Adipocyte (in vitro differentiated cells): ENCODE results near the gene MEAK7.

Experiments
- DNase-seq: peaks from one replicate; pipeline ENCODE4 v3.0.0-alpha.2; 2015; ENCODE audit warnings: low read depth
- H3K27me3 ChIP-seq: replicated peaks from 2 replicates; pipeline ENCODE4 v1.7.0; 2013; ENCODE audit warnings: mild to moderate bottlenecking, low read length, moderate library complexity; ENCODE audit not compliant: control insufficient read depth, insufficient read depth
- H3K36me3 ChIP-seq: 2 replicates; pipeline ENCODE4 v1.7.0; 2013; ENCODE audit warnings: low read length, mild to moderate bottlenecking, moderate library complexity; ENCODE audit not compliant: control insufficient read depth, insufficient read depth, severe bottlenecking
- H3K4me1 ChIP-seq: 2 replicates; pipeline ENCODE4 v1.7.0; 2013; ENCODE audit warnings: mild to moderate bottlenecking, low read length, moderate library complexity; ENCODE audit not compliant: control insufficient read depth, insufficient read depth
- H3K4me3 ChIP-seq: 2 replicates; pipeline ENCODE4 v1.7.0; 2013; ENCODE audit warnings: mild to moderate bottlenecking, low read length, moderate library complexity
- H3K9ac ChIP-seq: 2 replicates; pipeline ENCODE4 v1.7.0; 2013; ENCODE audit warnings: mild to moderate bottlenecking, low read length, moderate library complexity
- H3K9me3 ChIP-seq: 2 replicates; pipeline ENCODE4 v1.7.0; 2013; ENCODE audit warnings: mild to moderate bottlenecking, low read length, moderate library complexity; ENCODE audit not compliant: control insufficient read depth

Gene MEAK7

DNA sequence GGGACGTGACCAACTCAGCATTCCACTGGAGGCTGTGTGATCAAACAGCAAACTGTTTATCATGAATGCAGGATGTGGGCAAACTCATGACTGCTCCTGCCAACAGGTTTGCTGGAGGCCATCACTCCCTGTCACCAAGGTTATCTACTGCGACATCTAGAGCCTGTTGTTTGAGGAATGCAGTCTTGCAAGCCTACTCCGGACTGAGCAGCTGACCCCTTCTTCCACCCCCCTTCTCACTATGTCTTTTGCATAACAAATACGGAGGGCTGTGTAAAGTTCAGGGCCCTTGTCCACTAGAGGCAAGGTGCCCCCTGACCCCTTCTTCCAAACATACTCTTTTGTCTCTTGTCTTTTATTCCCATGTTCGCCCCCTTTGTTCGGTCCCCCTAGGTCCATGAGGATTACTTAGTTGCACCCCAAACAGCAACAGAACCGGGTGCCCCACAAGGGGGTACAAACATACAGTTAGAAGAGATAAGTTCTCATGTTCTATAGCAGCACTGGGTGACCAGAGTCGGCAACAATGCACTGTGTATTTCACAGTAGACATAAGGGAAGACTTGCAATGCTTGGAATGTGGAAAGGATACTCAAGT lies 28.7 kb downstream of the MEAK7 start:
- H3K4me1 ChIP-seq: peaks cover 9% of the 10 kb centered on the region
- H3K9ac ChIP-seq: no peak overlapping the region
- no peaks in the 10 kb centered on the region for H3K9me3 ChIP-seq
- H3K27me3 ChIP-seq: no peaks in the 10 kb centered on the region
- H3K4me3 ChIP-seq: no peak overlapping the region
- no peak for DNase-seq
- H3K36me3 ChIP-seq: peaks cover 6% of the 10 kb centered on the region

DNA sequence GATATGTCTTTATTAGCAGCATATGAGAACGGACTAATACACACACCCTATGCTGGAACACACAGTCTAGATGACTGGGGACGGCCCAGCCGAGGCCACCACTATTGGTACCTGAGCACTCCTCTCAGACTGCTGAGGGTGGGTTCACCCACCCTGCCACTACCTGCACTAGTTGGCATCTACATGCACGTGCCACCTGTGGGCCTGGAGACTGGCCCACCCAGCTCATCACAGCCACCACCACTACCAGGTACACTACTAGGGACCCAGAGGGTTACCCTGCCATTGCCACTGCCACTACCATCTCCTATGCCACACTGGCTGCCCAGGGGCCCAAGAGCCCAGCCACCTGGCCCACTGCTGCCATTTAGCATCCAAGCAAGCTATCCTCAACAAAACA lies 32.5 kb downstream of the MEAK7 start:
- Histone ChIP-seq H3K9ac (no peak overlapping the region), H3K4me3 (no peak overlapping the region), H3K27me3 (no peaks in the 10 kb centered on the region), H3K4me1 (no peaks in the 10 kb centered on the region), H3K36me3 (peaks cover 14% of the 10 kb centered on the region), H3K9me3 (peaks cover 11% of the 10 kb centered on the region)
- DNase-seq: no peak

DNA sequence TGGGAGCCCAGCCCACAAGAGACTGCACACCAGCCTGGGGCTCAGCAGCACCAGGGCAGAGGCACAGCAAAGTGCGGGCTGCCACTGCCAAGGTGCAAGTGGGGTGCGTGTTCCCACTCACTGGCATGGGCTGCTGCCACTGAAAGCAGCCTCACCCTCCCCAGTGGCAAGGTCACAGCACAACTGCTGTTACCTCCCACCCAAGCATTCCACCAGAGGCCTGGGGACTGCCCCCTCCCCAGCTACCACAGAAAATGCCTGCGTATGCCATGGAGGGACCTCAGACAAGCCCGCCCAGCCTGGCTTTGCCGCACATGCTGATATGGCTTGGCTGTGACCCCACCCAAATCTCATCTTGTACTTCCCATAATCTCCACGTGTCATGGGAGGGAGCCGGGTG lies 33.1 kb downstream of the MEAK7 start:
- DNase-seq: no peak
- no peak overlapping the region for H3K9ac ChIP-seq
- no peaks in the 10 kb centered on the region for H3K27me3 ChIP-seq
- peaks cover 16% of the 10 kb centered on the region for H3K9me3 ChIP-seq
- H3K4me3 ChIP-seq: no peak overlapping the region
- peaks cover 20% of the 10 kb centered on the region for H3K36me3 ChIP-seq
- H3K4me1 ChIP-seq: no peaks in the 10 kb centered on the region

DNA sequence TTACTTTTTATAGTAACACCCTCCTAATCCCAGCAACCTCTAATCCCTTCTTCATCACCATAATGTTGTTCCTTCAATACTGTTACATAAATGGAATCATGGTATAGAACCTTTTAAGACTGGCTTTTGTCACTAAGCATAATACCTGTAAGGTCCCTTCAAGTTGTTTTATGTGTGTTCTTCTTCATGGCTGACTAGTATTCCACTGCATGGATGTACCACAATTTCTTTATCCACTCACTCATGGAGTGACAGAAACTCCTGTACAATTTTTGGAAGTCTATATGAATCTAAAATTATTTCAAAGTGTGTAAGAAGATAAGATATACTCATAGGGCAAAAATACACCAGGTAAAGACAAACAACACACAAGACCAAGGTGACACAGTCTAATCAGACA lies 36.8 kb downstream of the MEAK7 start:
- H3K36me3 ChIP-seq: peaks cover 24% of the 10 kb centered on the region
- H3K9me3 ChIP-seq: peaks cover 16% of the 10 kb centered on the region
- DNase-seq: no peak
- no peaks in the 10 kb centered on the region for H3K27me3 ChIP-seq
- no peak overlapping the region for H3K4me3 ChIP-seq
- H3K4me1 ChIP-seq: peaks cover 6% of the 10 kb centered on the region
- no peak overlapping the region for H3K9ac ChIP-seq

DNA sequence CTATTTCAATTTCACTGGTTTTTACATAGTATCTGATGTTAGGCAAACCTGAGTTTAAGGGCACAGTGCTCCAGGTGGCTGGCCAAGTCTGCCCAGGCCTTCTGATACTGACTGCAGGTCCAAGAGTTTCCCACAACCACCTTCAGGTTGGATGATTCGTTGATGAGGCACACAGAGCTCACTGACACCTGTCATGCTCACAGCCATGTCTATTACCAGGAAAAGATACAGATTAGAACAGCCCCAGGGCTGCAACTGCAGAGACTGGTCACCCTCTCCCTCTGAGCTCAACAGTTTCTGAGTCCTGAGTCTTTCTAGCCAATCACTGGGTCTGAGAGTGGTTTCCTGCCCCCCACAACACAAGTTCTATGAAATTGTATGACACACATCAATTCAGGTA lies 37.2 kb downstream of the MEAK7 start:
- Histone ChIP-seq H3K36me3 (peaks cover 24% of the 10 kb centered on the region), H3K27me3 (no peaks in the 10 kb centered on the region), H3K4me3 (no peak overlapping the region), H3K9me3 (peaks cover 16% of the 10 kb centered on the region), H3K4me1 (peaks cover 6% of the 10 kb centered on the region), H3K9ac (no peak overlapping the region)
- no peak for DNase-seq

DNA sequence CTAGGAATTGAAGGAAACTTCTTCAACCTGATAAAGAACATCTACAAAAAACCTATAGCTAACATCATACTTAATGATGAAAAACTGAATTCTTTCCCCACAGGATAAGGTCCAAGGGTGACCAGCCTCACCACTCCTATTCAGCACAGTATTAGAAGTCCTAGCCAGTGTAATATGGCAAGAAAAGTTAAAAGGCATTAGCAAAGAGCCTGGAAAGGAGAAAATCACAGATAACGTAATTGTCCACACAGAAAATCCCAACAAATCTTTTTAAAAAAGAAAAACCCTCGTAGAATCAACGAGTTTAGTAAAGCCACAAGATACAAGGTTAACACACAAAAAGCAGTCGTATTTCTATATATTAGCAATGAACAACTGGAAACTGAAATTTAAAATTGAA lies 37.8 kb downstream of the MEAK7 start:
- peaks cover 16% of the 10 kb centered on the region for H3K9me3 ChIP-seq
- H3K36me3 ChIP-seq: peaks cover 24% of the 10 kb centered on the region
- no peak for DNase-seq
- no peak overlapping the region for H3K4me3 ChIP-seq
- no peaks in the 10 kb centered on the region for H3K27me3 ChIP-seq
- peaks cover 6% of the 10 kb centered on the region for H3K4me1 ChIP-seq
- no peak overlapping the region for H3K9ac ChIP-seq

DNA sequence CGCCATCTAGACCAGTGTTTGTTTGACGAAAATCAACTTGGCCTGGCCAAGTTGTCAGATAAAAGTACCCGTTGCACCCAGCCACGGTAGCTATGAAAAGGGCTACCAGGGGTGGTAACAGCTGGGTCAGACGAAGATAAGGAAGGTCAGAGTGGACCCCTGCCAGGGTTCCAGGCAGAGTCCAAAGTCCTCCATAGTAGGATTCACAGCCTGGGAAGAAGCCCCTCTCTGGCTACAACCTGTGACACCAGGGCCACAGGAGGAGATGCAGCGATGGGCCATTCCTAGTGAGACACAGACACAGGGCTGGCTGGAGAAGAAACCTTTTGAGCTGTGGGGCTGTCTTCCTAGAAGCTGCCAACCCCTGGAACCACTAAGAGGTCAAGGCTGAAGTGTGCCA lies 39.3 kb downstream of the MEAK7 start:
- no peak for DNase-seq
- Histone ChIP-seq H3K4me1 (peaks cover 6% of the 10 kb centered on the region), H3K36me3 (peaks cover 24% of the 10 kb centered on the region), H3K4me3 (no peak overlapping the region), H3K9me3 (peaks cover 16% of the 10 kb centered on the region), H3K9ac (no peak overlapping the region), H3K27me3 (no peaks in the 10 kb centered on the region)

DNA sequence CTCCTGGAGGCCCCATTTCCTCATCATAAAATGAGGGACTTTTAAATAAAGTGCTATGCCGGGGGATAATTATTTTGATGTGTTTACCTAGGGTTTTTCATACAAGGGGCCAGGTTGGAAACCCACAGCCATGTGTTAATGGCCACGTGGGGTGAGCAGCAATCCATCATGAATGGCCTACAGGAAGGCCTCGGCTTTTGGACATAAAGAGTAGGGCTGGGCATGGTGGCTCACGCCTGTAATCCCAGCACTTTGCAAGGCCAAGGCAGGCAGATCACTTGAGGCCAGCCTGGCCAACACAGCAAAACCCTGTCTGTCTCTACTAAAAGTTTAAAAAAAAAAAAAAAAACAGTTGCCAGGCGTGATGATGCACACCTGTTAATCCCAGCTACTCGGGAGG lies 40.3 kb downstream of the MEAK7 start:
- H3K36me3 ChIP-seq: peaks cover 24% of the 10 kb centered on the region
- H3K27me3 ChIP-seq: no peaks in the 10 kb centered on the region
- no peak overlapping the region for H3K9ac ChIP-seq
- no peak for DNase-seq
- peaks cover 16% of the 10 kb centered on the region for H3K9me3 ChIP-seq
- H3K4me1 ChIP-seq: peaks cover 6% of the 10 kb centered on the region
- H3K4me3 ChIP-seq: no peak overlapping the region

DNA sequence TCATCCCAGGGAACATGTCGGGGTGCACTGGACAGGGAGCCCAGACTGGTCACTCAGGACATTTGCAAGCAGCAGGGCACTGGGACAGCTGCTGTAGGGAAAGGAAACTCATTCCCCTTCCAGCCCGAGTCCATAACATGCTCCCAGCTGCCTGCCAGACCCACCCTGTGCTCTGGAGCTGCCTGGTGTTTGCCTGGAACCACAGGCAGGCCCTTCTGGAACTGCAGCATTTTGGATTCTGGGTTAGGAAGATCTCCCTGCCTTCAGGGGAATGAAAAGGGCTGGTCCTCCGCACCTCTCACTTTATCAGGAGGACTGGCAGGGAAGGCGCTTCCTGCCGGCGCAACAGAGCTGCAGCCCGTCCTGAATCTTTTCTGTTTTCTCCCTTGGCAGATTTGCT lies 41.2 kb downstream of the MEAK7 start:
- Histone ChIP-seq H3K4me1 (peaks cover 6% of the 10 kb centered on the region), H3K27me3 (no peaks in the 10 kb centered on the region), H3K9ac (no peak overlapping the region), H3K36me3 (peaks cover 23% of the 10 kb centered on the region), H3K9me3 (peaks cover 16% of the 10 kb centered on the region), H3K4me3 (no peak overlapping the region)
- no peak for DNase-seq

DNA sequence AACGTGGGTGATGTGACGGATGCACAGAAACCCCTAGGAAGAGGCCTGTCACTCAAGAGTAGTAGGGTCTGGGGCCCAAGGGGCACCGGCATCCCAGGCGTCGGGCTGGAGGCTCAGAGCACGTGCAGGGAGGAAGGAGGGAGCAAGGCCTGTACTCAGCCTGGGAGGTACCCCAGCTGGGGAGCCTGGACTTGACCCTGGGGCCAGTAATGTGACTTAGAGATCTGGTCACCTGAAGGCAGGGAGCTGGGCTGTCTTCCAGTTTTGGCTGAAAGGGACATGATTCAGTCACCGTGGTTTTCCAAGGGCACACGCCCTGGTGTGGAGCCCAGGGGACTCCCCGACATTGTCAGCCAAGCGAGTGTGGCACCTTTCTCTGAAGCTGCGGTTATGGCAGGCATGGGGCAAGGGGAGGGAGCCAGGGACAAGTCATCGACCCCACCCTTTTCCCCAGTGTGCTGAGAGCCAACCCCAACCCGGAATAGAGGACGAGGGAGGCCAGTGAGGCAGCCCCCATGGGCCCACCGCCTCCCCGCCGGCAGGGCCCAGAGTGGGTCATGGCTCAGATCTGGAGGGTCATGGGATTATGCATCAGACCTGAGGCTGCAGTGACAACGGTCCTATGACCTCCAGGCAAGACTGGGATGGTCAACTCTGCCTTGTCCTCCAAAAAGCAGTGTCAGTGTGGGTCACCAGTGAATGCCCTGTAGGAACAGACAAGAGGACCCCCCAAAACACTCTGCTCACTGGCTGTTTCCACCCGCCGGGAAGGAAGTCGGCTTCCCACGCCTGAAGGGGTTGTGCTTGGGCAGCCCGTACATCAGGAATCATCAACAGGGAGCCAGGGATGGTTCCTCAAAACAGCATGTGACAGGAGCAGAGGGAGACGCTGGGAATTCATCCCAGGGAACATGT lies 41.9 kb downstream of the MEAK7 start:
- Histone ChIP-seq H3K9ac (no peak overlapping the region), H3K4me1 (peaks cover 6% of the 10 kb centered on the region), H3K4me3 (no peak overlapping the region), H3K27me3 (no peaks in the 10 kb centered on the region), H3K9me3 (peaks cover 12% of the 10 kb centered on the region), H3K36me3 (peaks cover 16% of the 10 kb centered on the region)
- no peak for DNase-seq

DNA sequence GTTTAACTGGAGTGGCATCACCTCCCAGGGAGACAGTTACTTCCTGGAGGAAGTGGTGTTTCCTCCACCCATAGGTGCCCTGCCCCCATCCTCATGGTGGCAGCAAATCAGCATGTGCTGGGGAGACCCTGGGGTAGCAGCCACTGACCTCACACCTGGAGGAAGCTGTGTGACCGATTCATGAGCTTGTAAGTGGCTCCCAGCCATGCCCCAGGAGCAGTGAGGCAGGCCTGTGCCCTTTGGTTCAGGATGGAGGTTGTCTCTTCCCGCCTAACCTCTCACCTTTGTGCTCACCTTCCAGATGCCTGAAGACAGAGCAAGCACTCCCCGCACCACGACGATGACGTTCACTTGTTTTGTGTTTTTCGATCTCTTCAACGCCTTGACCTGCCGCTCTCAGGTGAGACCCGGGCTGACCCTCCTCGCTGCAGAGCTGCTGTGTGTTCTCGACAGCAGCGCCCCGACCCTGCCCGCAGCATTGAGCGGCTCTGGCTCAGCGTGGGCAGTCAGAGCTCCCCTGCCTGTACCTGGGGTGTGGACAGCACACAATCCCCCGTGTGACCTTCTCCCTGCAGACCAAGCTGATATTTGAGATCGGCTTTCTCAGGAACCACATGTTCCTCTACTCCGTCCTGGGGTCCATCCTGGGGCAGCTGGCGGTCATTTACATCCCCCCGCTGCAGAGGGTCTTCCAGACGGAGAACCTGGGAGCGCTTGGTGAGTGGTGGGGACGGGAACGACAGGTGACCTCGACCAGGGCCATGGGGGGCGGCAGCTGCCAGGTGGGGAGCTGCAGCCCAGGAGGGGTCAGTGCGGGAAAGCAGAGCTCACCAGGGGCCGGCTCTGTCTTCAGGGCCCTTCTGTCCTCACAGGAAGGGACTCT lies 42.8 kb downstream of the MEAK7 start:
- no peak for DNase-seq
- H3K27me3 ChIP-seq: no peaks in the 10 kb centered on the region
- no peak overlapping the region for H3K4me3 ChIP-seq
- no peak overlapping the region for H3K9ac ChIP-seq
- peaks cover 3% of the 10 kb centered on the region for H3K9me3 ChIP-seq
- H3K4me1 ChIP-seq: peaks cover 6% of the 10 kb centered on the region
- H3K36me3 ChIP-seq: peaks cover 7% of the 10 kb centered on the region
